Thoracic aorta (tissue), 2 donors: Measurements from ENCODE around the gene CYP27A1. TPM values are rescaled to one million over a fixed set of nuclear protein-coding genes. Genes with fewer than 3 reads are reported as not detected.

Experiments
- ATAC-seq: fragments of 150-250 bp; one replicate; pipeline ENCODE4 v1.8.0; 2017; ENCODE audit warnings: low read depth; ENCODE audit not compliant: insufficient number of reproducible peaks, low FRiP score
- DNase-seq: peaks from one replicate; pipeline ENCODE4 v3.0.0-alpha.2; 2020; ENCODE audit warnings: low spot score
- H3K27ac ChIP-seq, 2 donors: fragments of 200-600 bp; sonication (generic); 1 replicate in 1 of 2; 2 replicates in 1 of 2; pipeline ENCODE4 v1.5.1; 2016; ENCODE audit warnings: mild to moderate bottlenecking in 2 of 2, moderate library complexity in 2 of 2
- H3K27me3 ChIP-seq: fragments of 200-600 bp; sonication (generic); replicated peaks from 2 replicates; pipeline ENCODE4 v1.6.0; 2016; ENCODE audit warnings: mild to moderate bottlenecking; ENCODE audit not compliant: insufficient read depth
- H3K36me3 ChIP-seq: fragments of 200-600 bp; sonication (generic); one replicate; pipeline ENCODE4 v1.5.1; 2016
- H3K4me1 ChIP-seq, 2 donors: fragments of 200-600 bp; sonication (generic); 1 replicate in 1 of 2; 2 replicates in 1 of 2; pipeline versions ENCODE4 v1.5.1 to v1.6.0; 2016; ENCODE audit warnings: low read depth in 2 of 2, mild to moderate bottlenecking in 1 of 2; ENCODE audit not compliant: control insufficient read depth in 1 of 2
- H3K4me3 ChIP-seq: fragments of 200-600 bp; sonication (generic); 2 replicates; pipeline ENCODE4 v1.5.1; 2016; ENCODE audit warnings: mild to moderate bottlenecking
- H3K9me3 ChIP-seq: fragments of 200-600 bp; sonication (generic); 2 replicates; pipeline ENCODE4 v1.5.1; 2016
- total RNA-seq, 2 donors: library from RNA; depleted of rRNA; stranded (reverse); fragments of >200 nt; gene quantifications; one replicate each; pipeline versions ENCODE4 v1.1.0 to v1.2.3, GENCODE V29; 2016
- TF ChIP-seq, protein P1 (sequence below): fragments of 200-600 bp; sonication (generic); IDR thresholded peaks from one replicate; pipeline ENCODE4 v1.5.1; 2019; ENCODE audit warnings: antibody characterized with exemption

Gene CYP27A1
- total RNA-seq, 2 donors from 2014 or later = 31.6 to 37.8 TPM

DNA sequence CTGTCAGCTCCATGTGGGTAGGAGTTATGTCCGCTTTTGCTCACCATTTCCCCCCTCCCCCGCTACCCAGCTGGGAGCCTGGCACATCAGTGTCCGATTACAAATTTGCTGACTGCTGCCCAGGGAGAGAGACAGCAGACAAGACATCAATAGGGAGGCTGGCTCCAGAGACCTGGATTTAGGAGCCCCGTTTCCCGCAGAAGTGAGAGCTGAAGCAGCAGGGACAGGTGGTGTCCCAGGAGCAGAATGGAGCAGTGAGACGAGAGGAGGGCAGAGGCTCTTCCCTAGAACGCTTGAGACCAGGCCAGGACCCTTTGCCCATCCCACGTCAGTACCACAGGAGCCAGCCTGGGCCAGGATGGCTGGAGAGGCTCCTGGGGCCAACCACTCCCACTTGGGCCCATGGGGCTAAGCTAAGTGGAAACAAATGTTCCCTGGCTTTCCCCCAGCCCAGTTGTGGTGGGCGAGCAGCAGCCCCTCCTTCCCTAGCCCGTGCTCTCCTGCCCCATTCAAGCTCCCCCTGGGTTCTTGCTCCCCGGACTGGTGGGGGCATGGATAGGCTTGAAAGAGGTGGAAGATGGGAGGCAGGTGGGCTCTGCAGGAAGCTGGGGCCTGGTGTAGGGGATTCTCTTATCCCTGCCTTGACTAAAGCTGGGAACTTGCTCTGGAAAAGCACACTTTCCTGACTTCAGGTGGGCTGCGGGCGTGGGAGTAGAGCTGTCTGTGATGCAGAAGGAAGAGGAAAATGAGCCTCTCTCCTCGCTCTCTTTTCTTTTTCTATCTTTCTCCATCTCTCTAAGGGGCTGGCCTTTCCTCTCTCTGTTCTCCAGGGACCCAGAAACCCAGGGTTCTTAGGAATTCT, 73.6 kb downstream of the CYP27A1 start:
- H3K4me1 ChIP-seq = peaks cover 13% of the 10 kb centered on the region in 2 donors
- H3K27me3 ChIP-seq = peaks cover 11% of the 10 kb centered on the region
- TF ChIP-seq, protein P1, sequence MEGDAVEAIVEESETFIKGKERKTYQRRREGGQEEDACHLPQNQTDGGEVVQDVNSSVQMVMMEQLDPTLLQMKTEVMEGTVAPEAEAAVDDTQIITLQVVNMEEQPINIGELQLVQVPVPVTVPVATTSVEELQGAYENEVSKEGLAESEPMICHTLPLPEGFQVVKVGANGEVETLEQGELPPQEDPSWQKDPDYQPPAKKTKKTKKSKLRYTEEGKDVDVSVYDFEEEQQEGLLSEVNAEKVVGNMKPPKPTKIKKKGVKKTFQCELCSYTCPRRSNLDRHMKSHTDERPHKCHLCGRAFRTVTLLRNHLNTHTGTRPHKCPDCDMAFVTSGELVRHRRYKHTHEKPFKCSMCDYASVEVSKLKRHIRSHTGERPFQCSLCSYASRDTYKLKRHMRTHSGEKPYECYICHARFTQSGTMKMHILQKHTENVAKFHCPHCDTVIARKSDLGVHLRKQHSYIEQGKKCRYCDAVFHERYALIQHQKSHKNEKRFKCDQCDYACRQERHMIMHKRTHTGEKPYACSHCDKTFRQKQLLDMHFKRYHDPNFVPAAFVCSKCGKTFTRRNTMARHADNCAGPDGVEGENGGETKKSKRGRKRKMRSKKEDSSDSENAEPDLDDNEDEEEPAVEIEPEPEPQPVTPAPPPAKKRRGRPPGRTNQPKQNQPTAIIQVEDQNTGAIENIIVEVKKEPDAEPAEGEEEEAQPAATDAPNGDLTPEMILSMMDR = no peak
- no peak overlapping the region for H3K4me3 ChIP-seq
- H3K9me3 ChIP-seq = no peaks in the 10 kb centered on the region
- H3K36me3 ChIP-seq = no peaks in the 10 kb centered on the region
- no peak for ATAC-seq
- no peak for DNase-seq
- no peak overlapping the region for H3K27ac ChIP-seq

DNA sequence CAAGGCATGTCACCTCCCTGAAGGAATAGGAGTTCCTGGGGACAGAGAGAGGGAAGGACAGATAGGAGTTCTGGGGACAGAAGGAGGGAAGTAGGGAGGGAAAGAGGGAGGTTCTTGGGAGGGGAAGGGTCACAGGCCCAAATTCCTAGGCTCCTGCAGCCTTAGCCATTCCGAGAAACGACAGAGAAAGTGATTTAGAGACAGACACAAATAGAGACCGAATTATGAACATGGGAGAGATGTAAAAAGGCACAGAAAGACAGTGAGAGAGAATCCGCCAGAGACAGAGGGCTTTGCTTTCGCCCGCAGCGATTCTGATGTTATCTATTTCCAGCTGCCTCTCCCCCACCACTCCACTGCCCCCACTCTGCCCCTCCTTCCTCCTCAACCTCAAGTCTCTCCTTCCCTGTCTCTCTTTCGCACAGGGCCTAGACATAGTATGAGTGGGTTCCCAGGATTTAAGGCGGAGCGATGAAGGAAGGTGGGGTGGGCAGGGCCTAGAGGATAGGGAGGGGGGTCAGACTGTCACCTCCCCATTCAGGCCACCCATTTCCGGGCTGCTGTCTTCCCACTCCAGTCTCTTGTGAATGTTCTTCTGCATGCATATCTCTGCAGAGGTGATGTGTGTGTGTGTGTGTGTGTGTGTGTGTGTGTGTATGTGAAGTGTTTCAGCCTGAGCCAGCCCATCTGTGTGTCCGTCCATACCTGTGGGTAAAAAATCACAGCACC, 74.4 kb downstream of the CYP27A1 start:
- TF ChIP-seq, protein P1 = no peak
- no peak for ATAC-seq
- no peak overlapping the region for H3K27ac ChIP-seq
- peaks cover 18 to 21% of the 10 kb centered on the region in 2 donors for H3K4me1 ChIP-seq
- H3K36me3 ChIP-seq = no peaks in the 10 kb centered on the region
- DNase-seq = no peak
- no peaks in the 10 kb centered on the region for H3K9me3 ChIP-seq
- H3K4me3 ChIP-seq = no peak overlapping the region
- peaks cover 19% of the 10 kb centered on the region for H3K27me3 ChIP-seq

DNA sequence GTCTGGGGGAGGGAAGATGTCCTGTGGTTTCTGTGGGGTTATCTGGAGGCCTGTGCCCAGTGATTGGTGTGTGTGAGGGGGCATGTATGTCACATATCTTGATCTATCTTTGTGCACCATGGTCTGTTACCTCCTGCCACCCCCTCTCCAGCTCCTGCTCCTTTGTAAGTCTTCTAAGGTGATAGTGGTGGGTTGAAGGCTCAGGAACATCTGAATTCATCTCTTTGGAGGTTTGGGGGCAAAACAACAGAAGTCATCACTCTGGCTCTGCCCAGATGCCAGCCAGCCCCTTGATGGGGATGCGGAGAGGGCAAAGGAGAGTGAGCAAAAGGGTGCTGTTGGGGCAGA, 74.9 kb downstream of the CYP27A1 start:
- Histone ChIP-seq H3K4me3 (no peak overlapping the region), H3K27ac (no peak overlapping the region), H3K27me3 (peaks cover 22% of the 10 kb centered on the region), H3K9me3 (no peaks in the 10 kb centered on the region), H3K4me1 (peaks cover 18 to 21% of the 10 kb centered on the region in 2 donors), H3K36me3 (no peaks in the 10 kb centered on the region)
- TF ChIP-seq, protein P1 = no peak
- DNase-seq (no peak), ATAC-seq (no peak)

DNA sequence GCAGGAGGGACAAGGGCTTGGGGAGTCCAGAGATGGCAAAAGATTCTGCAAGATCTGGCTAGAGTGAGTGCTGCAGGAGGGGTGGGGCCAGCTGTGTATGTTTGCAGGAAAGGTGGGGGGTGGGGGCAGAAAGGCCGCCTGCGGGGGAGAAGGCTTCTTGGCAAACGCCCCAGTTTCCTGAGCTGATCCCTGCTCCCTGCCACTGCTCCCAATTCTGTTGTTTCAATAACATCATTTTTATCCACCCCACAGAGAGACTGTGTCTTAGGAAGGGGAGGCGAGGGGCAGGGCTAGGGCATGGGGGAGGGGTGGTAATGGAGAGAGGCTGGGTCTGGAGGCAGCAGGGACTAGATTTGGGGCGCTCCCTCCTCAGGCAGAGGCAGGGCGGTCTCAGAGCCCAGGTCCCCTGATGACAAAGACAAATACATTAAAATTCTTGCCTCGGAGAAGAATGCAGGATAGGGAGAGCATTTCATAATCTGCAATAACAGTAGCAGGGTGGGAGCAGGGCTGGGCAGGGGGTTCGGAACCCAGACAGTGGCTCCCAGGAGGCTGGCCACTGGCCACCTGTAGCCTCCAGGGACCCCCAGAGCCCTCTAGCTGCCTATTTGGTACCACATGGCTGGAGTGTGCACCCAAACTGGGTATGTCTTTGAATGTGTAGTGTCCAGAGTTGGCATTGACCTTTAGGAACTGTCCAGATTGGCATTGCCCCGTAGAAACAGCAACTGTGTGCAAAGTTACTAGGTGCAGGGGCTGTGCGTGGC, 75.6 kb downstream of the CYP27A1 start:
- ATAC-seq (no peak), DNase-seq (no peak)
- Histone ChIP-seq H3K4me1 (peaks cover 18 to 21% of the 10 kb centered on the region in 2 donors), H3K4me3 (no peak overlapping the region), H3K27ac (no peak overlapping the region), H3K36me3 (no peaks in the 10 kb centered on the region), H3K9me3 (no peaks in the 10 kb centered on the region), H3K27me3 (peaks cover 22% of the 10 kb centered on the region)
- TF ChIP-seq, protein P1 = no peak

DNA sequence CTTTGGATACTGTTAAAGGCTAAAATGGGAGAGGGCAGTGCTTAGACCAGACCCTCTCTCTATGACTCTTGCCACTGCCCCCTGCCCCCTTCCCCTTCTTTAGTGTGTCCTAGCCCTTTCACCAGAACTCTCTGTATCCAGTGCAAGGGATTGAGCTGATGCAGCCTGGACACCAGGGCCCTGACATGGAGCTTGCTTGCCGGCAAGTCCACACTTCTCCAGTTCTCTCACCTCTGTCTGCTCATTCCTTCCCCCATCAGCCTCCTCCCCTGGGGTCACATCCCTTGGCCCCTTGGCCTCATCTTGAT, 76.1 kb downstream of the CYP27A1 start:
- Histone ChIP-seq H3K4me1 (peaks cover 18 to 21% of the 10 kb centered on the region in 2 donors), H3K27me3 (peaks cover 22% of the 10 kb centered on the region), H3K4me3 (no peak overlapping the region), H3K36me3 (no peaks in the 10 kb centered on the region), H3K9me3 (no peaks in the 10 kb centered on the region), H3K27ac (no peak overlapping the region)
- no peak for ATAC-seq
- no peak for DNase-seq
- TF ChIP-seq, protein P1 = no peak
